ENCODE data around the gene RCC2. TPM values are rescaled to one million over a fixed set of nuclear protein-coding genes. Genes with fewer than 3 reads are reported as not detected.
"Not testable (repeated sequence)": the region's sequence is repeated elsewhere in the genome, so short reads cannot be mapped to it uniquely, and the experiment has no call there.

Gene RCC2
- total RNA-seq, 2 donors from 2014 or later: 113 to 132 TPM

DNA sequence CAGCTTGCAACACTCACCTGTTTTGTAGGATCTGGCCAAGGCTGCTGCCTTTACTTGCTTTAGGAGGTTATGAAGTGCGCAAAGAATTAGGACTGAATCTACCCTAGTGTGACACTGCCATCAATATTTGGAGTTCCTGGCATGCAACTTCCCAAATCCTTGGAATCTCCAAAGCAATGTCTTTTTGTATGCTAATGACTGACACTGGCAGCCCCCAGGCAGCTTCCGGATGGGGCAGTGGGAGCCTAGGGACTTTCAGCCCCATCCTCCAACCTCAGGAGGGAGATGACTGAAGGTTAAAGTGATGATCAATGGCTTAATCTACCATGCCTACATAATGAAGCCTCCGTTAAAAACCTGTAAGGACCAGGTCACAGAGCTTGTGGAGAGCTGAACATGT, 5.5 kb downstream of the RCC2 start:
- Mint-ChIP-seq H3K27ac (peak overlapping the region; percentile 30 to 90), H3K9me3 (no peaks in the 10 kb centered on the region), H3K36me3 (peaks cover 28 to 31% of the 10 kb centered on the region in 2 donors)
- ATAC-seq: no peak
- DNase-seq (ENCODE audit: low spot score in 2 of 2): no peak

DNA sequence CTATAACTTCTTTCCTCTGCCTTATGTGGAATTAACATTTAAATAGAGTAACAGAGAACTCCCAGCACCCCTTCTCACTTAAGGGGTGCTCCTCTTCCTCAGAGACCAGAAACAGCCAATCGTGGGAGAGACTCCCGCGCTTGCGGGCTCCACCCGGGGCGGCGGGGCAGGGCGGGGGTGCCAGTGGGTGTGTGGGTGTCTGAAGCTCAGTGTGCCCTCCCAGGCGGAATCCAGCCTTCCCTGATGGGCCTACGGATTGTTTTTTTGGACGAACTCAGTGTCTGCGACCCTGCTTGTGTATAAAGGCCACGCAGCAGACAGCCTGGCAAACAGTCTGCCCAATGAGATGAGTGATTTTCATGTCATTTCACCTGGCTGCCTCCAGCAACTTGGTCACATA, 6.2 kb downstream of the RCC2 start:
- H3K9me3 Mint-ChIP-seq: no peaks in the 10 kb centered on the region

DNA sequence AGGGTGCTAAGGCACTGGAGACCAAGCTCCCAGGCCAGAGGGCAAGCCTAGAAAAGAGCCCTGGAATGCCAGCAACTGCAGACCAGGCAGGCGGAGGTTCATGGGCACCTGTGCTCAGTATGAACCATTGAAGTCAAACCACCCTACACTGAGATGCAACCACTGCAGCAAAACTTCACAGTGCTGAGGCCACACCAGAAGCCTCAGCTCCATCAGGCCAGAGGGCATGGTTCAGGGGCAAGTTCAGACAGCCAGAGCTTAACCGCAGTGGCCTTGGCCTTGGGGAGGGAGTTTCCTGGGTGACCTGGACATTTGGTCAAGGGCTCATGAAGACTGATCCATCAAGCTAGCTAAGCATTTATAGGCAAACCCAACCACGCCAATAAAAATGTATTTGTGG, 7.1 kb downstream of the RCC2 start:
- DNase-seq (ENCODE audit: low spot score in 2 of 2) (no peak), ATAC-seq (no peak)
- Mint-ChIP-seq H3K36me3 (peaks cover 25 to 32% of the 10 kb centered on the region in 2 donors), H3K27ac (peak overlapping the region in 1 of 2 donors; percentile 22), H3K9me3 (no peaks in the 10 kb centered on the region)

More for the DNA sequence above, 6.2 kb downstream of the RCC2 start:
- DNase-seq (ENCODE audit: low spot score in 2 of 2) (no peak), ATAC-seq (no peak)
- Mint-ChIP-seq H3K27ac (peak overlapping the region; percentile 37 to 72), H3K36me3 (peaks cover 25 to 32% of the 10 kb centered on the region in 2 donors)

DNA sequence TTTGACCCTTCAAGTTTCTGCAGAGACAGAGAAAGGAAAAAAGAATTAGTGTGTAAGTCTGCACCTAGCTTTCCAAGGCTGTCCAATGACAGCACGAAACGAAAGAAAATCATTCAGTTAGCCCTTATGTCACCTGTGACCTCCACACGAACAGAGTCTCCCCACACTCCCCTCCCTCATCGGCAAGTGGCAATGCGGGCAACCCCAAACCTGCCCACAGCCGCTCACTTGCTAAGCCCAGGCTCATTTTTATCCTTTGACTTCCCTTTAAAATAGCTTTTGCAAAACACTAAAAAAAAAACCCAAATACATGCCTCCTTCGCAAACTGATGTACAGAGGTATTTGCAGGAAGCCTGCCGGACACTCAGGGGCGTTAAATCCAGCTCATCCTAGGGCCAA, 10.3 kb downstream of the RCC2 start:
- Mint-ChIP-seq H3K9me3 (no peaks in the 10 kb centered on the region), H3K36me3 (peaks cover 23 to 25% of the 10 kb centered on the region in 2 donors), H3K27ac (peak overlapping the region in 1 of 2 donors; percentile 29)
- DNase-seq (ENCODE audit: low spot score in 2 of 2): no peak
- ATAC-seq: no peak

DNA sequence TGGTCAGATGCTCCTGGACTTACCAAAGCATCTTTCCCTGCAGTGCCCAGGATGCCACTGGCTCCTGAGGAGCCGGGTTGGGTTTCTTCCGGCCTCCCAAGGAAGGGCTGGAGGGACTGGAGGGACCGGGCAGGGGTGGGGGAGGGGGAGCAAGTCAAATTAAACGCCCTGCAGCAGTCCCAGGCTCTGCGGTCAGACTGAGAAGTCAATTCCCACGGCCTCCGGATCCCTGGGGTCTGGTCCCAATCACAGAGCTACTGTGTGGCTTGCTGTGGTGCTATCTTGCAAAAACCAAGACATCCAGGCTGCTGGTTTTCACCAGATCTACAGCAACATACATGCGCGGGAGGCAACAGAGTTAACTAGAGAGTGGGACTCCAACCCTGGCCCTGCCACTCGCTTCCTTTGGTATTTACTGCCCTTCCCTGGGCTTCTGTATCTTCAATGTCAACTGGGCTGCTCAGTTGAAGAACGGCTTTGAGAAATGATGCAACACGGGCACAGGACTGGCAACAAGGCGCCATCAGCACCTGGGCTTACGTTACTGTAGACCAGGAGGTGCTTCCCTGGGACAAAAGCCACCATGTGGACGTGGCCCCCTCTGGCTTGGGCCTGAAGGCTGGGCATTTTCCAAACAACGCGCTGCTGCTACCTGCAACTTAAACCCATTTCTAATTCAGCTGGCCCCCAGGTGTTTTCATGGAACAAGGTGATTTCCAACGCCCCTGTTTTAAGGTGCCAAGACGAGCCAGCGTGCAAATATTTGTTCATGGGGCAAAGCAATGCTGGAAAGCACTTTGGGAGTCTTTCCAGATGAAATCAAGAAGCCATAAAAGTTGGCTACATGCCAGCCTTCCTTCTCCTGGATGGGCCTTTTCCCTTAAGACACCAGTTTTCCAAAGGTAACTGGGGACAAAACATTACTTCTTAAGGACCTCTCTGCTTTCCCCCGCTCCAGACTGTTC, 11.5 kb downstream of the RCC2 start:
- ATAC-seq (no peak), DNase-seq (ENCODE audit: low spot score in 2 of 2) (no peak)
- Mint-ChIP-seq H3K27ac (no peak overlapping the region), H3K9me3 (no peaks in the 10 kb centered on the region), H3K36me3 (peaks cover 27 to 32% of the 10 kb centered on the region in 2 donors)

DNA sequence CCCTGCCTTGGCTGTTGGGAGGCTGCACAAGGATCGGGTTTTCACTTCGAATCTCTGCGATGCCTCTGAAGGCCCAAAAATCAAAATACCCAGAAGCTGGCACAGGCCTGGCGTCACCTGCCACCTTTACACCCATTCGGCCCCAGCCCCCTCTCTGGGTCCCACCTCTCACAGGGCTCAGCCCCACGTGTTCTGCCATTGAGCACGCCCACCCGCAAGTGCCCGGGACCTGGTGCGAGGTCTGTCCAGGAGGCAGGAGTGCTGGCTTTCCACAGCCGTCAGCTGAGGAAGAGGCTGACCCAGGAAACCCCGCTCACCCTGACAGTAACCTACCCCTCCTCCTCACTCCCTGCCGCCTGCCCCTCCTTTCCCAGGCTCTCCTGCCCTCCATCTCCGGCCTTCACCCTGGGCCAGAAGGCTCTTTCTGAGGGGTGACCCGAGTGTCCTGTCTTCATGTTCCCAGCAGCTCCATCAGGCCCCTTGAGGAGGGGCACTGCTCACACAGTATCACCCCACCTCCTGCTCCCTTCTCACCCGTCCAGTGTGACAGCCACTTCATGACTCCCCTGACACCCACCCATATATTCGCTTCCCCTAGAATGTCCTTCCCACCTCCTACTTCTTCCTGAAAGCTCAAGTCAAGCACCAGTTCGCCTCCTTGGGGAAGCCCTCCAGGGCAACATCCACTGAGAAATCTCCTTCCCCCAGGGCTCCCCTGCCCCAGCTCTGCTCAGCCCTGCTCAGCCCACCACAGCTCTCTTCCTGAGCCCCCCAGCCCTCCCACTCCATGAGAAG, 13.5 kb downstream of the RCC2 start:
- DNase-seq (ENCODE audit: low spot score in 2 of 2) (no peak), ATAC-seq (no peak)
- peak overlapping the region in 1 of 2 donors; percentile 72 for H3K27ac Mint-ChIP-seq
- peaks cover 27 to 28% of the 10 kb centered on the region in 2 donors for H3K36me3 Mint-ChIP-seq
- no peaks in the 10 kb centered on the region for H3K9me3 Mint-ChIP-seq

DNA sequence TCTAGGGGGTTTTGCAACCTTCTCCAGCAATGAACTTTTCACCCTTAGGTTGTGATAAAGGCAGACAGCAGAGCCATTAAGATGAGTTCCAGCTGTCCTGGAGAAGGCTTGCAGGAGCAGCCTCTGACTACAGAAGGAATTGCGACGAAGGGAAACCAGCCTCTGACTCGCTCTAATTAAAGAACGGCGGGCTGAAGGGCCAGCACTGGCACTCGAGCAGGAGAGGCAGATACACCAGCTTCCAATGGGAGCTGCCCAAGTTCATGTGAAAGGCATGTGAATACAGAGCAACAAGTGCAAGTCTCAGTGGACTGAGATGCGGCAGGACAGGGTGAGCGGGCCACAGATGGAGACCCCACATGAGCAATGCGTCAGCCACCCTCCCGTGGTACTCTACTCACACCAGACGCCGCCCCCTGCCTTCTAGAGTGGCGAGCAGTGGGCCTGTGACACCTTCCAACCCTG, 15.7 kb downstream of the RCC2 start:
- DNase-seq (ENCODE audit: low spot score in 2 of 2): no peak
- H3K36me3 Mint-ChIP-seq: peaks cover 31 to 35% of the 10 kb centered on the region in 2 donors
- ATAC-seq: no peak
- no peaks in the 10 kb centered on the region for H3K9me3 Mint-ChIP-seq
- H3K27ac Mint-ChIP-seq: peak overlapping the region in 1 of 2 donors; percentile 27

DNA sequence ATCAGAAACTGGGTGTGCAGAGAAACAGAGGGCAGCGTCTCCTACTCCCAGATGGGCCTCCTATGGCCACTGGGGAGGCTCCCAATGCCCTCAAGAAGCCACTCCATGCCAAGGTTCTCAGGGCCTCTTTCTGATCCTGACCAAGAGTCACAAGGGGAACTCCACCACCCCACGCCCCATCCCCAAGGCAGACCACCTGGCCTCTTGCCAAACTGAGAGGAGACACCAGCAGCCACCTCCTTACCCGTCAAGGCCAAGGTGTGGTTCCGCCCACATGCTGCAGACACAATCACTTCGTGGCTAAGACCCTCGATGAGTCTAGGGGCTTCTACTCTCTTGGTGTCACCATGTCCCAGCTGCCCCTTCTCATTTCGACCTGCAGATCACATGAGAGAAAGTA, 17.0 kb downstream of the RCC2 start:
- Mint-ChIP-seq H3K27ac (no peak overlapping the region), H3K9me3 (no peaks in the 10 kb centered on the region), H3K36me3 (peaks cover 27 to 35% of the 10 kb centered on the region in 2 donors)
- ATAC-seq: no peak
- no peak for DNase-seq (ENCODE audit: low spot score in 2 of 2)

DNA sequence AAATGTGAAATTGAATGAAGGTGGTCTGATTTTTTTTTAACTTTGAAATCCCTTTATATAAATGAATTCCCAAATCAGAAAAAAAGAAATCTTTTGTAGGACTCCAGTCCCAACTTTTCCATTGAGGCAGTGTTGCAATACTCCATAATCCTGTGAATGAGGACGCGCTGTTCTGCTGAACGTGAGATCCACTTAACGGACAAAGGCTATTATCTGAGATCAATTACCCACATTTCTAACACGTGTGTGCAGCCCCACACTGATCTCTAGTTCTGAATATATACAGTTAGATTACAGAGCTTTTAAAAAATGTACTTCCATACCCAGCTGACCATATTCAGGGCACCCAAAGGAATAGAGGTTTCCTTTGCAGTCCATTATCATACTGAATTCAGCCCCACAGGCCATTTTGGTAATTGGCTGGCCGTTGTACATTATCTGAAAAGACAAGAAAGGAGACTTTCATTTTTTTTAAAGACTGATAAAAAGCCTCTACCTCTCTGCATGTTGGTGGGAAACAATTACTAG, 19.0 kb downstream of the RCC2 start:
- H3K27ac Mint-ChIP-seq: peak overlapping the region in 1 of 2 donors; percentile 55
- ATAC-seq: no peak
- peaks cover 22 to 34% of the 10 kb centered on the region in 2 donors for H3K36me3 Mint-ChIP-seq
- DNase-seq (ENCODE audit: low spot score in 2 of 2): no peak
- no peaks in the 10 kb centered on the region for H3K9me3 Mint-ChIP-seq

DNA sequence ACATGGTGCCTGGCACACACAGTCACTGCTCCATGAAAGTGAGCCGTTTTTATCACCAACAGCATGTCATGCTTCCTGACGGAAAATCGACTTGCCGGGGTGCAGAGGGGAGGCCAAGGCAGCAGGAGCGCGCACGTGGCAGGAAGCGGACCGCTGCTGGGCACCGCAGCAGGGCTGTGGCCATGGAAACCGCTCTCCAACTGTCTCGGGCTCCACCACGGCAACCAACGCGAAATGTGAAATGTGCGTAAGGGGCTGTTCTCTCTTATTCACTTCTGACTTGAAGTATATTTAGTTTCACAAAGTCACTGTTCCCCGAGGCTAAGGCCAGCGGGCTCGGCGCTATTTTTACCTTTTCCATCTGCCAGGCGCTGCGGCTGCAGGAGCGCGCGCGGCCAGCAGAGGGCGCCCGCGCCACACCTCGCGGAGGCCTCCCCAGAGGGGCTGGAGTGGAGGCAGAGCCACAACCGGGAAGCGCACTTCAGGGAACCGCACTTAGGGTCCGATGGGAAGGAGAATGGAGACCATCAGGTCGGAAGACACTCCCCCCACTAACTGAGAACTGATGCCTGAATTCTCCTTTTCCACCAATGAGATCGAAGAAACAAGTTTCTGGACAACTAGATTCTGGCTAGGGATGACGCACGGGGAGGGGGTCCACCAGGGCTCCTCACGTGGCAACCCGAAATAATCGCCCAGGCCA, 19.7 kb downstream of the RCC2 start:
- H3K36me3 Mint-ChIP-seq: peaks cover 26 to 32% of the 10 kb centered on the region in 2 donors
- peak; percentile 65 to 83 for DNase-seq (ENCODE audit: low spot score in 2 of 2)
- peak; percentile 72 to 82 for ATAC-seq
- H3K27ac Mint-ChIP-seq: peak overlapping the region in 1 of 2 donors; percentile 55
- no peaks in the 10 kb centered on the region for H3K9me3 Mint-ChIP-seq

DNA sequence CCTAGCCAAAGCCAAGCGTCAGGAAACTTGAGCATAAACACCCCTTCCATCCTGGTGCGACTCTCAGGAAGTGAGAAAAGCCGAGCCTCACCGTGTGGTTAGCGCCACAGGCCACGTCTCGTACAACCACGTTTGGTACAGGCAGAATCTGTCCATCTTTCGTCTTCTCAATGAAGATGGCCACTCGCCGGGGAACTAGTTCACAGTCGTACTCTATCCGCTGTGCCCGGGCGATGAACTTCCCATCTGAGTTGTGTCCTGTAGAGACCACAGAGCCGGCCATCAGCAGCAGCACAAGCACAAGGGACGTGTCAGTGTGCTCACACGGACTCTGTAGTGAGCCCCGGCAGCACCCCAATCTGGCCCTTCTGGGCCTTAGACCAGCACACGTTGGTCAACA, 23.1 kb downstream of the RCC2 start:
- no peak for ATAC-seq
- Mint-ChIP-seq H3K27ac (no peak overlapping the region), H3K9me3 (no peaks in the 10 kb centered on the region)

DNA sequence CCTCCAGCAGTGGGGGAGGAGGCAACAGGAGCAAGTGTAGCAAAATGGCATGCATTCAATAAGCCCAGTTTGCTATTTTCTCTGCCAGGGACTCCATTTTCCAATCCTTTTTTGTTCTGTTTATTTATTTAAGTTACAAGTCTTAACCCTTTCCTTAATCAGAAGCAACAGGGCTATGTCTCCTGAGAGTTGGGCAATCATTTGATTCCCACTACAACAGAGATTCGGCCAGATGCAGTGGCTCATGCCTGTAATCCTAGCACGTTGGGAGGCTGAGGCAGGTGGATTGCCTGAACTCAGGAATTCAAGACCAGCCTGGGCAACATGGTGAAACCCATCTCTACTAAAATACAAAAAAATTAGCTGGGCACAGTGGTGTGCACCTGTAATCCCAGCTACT, 25.5 kb downstream of the RCC2 start:
- DNase-seq (ENCODE audit: low spot score in 2 of 2) (no peak), ATAC-seq (no peak)
- no peak overlapping the region for H3K27ac Mint-ChIP-seq
- H3K9me3 Mint-ChIP-seq: no peaks in the 10 kb centered on the region
- peaks cover 27 to 28% of the 10 kb centered on the region in 2 donors for H3K36me3 Mint-ChIP-seq

More for the DNA sequence above, 23.1 kb downstream of the RCC2 start:
- peaks cover 27% of the 10 kb centered on the region in 2 donors for H3K36me3 Mint-ChIP-seq
- DNase-seq (ENCODE audit: low spot score in 2 of 2): no peak

DNA sequence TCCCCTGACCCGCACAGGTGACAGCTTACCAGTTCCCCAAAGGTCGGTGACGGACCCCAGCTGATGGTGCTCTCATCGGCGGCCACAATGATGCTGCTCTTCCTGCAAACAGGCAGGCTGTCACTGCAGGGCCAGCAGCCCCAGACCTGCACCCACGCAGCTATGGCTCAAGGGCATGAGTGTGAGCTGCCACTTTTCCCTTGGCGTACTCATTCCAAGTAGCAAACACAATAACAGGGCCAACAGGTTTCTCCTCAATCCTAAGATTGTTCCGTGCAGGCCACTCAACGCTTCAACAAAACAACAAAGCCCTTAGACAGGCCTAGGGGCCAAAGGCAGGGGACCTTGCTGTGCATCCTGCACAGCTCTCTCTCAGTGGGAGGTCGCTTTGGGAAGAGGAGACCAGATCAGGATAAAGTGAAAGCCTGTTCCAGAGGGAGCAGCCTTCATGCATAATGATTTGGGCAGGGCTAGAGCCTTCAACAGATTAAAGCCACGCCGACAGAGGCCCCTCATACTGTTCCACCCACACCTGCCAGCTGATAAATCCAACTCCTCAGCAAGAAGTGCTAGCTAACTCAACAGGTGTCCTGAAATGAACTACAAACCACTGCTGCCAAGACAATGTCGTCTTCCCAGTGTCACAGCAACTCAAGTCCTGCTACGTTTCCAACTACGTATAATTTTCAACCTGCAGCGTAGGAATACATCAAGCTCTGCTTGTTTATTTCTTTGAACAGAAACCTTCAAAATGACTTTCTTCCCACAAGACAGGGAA, 27.2 kb downstream of the RCC2 start:
- Mint-ChIP-seq H3K36me3 (peaks cover 28 to 30% of the 10 kb centered on the region in 2 donors), H3K9me3 (no peaks in the 10 kb centered on the region), H3K27ac (peak overlapping the region in 1 of 2 donors; percentile 38)
- ATAC-seq (peak in 1 of 2 donors; percentile 22), DNase-seq (ENCODE audit: low spot score in 2 of 2) (no peak)

DNA sequence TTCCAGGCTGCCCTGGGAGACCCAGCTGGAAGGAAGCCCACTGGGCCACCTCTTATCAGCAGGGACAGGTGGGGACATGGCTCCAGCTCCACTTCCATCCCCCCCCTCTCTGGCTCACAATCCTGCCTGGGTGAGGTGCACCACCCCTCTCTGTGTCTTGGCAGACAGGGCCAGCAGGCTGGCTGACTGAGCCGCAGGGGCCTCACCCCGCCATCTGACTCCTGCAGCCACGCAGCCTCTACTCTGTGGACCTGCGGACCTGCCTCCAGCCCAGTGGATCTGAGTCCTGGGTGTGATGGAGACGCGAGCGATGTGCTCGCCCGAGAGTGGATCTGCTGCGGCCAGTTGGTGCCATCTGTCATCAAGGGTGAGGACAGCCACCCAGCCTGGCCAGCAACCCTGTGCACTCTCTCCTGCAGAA, 30.1 kb downstream of the RCC2 start:
- peaks cover 21 to 28% of the 10 kb centered on the region in 2 donors for H3K36me3 Mint-ChIP-seq
- DNase-seq (ENCODE audit: low spot score in 2 of 2): no peak
- no peaks in the 10 kb centered on the region for H3K9me3 Mint-ChIP-seq
- peak overlapping the region; percentile 36 to 61 for H3K27ac Mint-ChIP-seq
- ATAC-seq: no peak

DNA sequence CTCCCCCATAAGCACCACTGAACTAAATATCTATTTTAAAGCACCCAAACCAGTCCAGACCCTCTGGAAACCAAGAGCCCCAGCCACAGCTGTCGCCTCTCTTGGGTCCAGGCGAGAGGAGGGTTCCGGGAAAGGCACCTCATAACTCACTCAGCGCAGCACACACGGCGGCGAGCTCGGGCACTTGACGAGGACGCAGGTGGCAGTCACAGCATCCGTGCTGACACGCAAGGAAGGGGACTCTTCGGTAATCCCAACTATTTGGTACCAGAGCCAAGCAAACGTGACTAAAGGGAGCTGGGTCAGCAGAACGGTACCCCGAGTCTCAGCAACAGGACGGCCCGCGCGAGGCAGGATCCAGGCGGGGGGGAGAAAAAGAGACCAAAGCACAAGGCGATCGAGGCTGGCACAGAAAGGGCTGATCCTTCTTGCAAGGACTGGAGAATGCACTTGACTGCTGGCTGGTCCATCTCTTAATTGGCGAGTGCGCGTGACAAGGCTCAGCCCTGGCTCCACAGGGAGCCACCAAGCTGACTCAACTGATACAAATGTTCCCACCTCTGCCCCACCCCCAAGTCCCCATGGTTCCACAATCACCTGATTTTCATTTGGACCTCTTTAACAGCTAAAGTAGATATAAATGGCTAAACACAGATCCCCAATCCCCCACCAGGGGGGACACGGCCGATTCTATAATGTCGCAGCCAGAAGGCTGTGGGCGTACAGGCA, 31.5 kb downstream of the RCC2 start:
- H3K27ac Mint-ChIP-seq: peak overlapping the region in 1 of 2 donors; percentile 88
- DNase-seq (ENCODE audit: low spot score in 2 of 2); H3K9me3 Mint-ChIP-seq; ATAC-seq: not testable (repeated sequence)
- peaks cover 17 to 22% of the 10 kb centered on the region in 2 donors for H3K36me3 Mint-ChIP-seq
